CD4-positive, alpha-beta T cell treated with Interferon alpha-2 for 1 hour (primary cell): Measurements from ENCODE around the gene INAVA.

Source experiments
- DNase-seq, 2 donors: peaks; one replicate each; pipeline ENCODE4 v3.0.0-alpha.2; 2020 to 2022

Gene INAVA, protein sequence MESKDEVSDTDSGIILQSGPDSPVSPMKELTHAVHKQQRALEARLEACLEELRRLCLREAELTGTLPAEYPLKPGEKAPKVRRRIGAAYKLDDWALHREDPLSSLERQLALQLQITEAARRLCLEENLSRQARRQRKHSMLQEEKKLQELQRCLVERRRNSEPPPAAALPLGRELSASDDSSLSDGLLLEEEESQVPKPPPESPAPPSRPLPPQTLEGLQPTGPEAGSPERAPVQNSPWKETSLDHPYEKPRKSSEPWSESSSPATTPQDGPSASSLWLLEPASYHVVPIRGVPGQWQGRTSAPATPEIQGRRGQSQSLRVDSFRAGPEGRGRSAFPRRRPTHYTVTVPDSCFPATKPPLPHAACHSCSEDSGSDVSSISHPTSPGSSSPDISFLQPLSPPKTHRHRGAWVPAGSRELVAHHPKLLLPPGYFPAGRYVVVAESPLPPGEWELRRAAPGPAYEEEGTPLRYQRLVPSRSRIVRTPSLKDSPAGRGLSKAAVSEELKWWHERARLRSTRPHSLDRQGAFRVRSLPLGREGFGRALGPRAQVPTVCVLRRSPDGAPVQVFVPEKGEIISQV

DNA sequence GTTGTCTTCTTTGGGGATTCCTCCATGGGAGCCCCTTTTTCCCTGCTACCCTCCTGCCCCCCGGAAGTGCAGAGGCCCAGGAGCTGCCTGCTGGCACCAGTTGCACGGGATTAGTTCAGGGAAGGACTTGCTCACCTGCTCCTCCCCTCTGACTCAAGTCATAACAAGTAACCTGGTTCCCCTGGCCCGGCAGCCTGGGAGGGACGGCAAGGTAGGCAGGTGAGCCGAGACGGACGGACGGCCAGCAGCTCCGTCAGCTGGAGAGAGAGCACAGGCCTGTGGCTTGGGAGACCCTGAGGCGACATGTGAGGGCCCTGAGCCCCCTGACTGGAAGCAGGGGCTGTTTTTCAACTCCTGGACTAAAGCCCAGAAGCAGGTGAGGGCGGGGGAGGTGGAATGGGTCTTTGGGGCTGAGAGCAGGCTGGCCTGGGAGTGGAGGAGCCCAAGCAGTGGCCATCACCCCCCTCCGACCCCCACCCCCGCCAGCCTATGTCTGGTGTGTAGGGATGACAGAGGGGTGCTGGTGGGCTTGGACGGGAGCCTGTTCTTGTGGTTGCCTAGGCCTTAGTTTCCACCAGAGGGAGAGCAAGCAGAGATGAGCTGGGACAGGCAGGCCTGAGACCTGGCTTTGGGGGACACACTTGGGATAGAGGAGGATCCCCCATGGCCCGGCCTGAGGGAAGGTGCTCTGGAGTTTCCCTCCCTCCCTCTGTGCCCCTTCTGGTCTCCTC lies at the start of gene INAVA:
Gene INAVA, plus strand, starts transcription at position 189 of the 731 bp plus-strand sequence. CDS start 3,501 bp downstream, outside the sequence.
- DNase-seq = no peak

DNA sequence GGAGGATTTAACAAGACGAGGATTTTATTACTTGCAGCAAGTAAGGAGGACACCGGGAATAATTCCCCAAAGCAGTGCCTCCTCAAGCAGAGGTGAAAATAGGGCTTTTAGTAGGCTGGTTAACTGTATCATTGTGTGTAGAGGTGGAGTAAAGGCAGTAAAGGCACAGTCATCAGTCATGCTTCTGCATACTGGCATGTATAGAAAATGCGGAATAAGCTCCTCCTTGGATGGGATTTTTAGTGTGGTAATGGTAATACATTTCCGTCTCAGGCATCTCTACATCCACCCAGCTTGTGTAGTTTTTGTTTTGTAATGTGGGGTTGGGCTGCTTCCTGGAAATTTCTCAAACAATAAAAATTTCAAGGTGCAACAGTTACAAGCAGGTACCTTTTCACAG lies 49.3 kb upstream of the INAVA start:
- no peak for DNase-seq

DNA sequence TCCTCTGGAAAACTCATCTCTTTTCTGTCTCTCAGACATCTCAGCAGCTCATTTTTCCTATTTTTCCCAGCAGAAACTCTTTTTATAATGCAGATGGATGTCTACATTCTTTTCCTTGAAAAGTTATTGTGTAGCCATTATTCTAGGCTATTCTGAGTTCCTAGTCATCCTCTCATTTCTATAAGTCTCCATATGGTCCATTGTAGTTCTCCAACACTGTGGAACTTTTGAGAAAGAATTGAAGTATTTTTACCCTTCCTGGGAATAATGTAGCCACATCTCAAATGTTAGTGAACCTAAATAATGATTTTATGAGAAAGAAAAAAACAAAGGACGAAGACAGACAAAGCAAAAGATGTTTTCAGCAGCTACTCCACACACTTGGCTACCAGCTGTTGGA lies 48.3 kb upstream of the INAVA start:
- DNase-seq = no peak

DNA sequence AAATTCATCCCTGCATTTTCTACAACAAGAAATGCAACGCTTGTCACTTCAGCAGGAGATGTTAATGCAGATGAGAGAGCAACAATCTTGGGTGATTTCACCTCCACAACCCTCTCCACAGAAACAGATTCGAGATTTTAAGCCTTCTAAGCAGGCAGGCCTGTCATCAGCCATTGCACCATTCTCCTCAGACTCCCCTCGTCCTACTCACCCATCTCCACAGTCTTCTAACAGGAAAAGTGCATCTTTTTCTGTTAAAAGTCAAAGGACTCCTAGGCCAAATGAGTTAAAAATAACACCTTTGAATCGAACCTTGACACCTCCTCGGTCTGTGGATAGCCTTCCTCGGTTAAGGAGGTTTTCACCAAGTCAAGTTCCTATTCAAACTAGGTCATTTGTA lies 45.3 kb upstream of the INAVA start:
- DNase-seq = no peak

DNA sequence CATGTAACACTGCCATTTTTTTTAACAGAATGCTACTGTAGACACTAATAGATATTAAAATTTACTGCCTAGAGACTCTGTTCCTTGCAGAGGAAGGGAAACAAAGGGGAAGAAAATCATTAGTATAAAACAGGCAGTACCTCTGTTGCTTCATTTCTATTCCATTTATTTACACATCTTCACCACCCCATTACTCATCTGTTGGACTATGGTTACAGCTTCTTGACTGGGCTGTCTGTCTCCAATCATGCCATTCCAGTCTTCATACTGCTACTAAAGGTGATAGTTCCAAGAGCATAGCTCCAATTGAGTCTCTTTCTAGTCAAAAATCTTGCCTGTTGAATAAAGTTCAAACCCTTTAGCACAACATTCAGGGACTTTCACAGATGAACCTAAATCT lies 44.1 kb upstream of the INAVA start:
- no peak for DNase-seq

DNA sequence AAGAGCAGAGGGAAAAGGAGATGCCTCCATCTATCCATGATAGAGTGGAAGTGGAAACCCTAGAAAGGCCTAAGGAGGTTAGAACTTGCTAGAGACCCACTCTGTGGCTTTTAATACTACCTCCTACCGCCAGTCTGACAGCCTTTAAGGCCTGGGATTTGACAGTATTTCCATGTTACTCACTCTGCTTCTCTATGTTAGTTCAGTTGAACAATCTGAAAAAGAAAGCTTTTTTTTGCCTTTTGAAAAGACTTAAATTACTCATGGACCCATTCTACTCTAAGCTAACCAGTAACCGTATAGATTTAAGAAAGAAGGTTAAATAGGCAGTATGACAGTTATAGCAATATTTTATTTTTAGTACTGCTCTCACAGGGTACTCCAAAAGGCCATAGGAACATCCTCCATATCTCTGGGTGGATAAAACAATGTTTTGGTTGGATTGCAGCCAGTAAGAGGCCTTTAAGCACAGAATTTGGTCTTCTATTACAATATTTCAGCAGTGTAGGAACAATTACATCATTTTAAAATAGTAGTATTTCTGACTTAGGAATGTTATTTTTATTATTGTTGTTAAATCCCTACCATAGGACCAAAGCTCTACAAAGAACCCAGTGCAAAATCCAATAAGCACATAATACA lies 37.9 kb upstream of the INAVA start:
- DNase-seq = no peak

DNA sequence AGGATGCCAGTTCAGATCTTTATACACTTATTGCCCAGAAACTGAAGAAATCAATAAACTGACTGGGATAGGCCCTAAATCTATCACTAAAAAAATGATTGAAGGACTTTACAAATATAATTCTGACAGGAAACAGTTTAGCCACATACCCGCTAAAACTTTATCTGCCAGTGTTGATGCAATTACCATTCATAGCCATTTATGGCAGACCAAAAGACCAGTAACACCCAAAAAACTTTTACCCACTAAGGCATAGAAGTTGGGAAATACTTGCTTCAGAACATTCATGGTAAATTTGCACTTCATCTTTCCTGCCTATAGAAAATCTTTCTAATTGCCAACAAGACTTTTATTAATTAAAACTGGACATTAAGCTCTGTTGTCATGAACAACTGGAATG lies 36.9 kb upstream of the INAVA start:
- no peak for DNase-seq

DNA sequence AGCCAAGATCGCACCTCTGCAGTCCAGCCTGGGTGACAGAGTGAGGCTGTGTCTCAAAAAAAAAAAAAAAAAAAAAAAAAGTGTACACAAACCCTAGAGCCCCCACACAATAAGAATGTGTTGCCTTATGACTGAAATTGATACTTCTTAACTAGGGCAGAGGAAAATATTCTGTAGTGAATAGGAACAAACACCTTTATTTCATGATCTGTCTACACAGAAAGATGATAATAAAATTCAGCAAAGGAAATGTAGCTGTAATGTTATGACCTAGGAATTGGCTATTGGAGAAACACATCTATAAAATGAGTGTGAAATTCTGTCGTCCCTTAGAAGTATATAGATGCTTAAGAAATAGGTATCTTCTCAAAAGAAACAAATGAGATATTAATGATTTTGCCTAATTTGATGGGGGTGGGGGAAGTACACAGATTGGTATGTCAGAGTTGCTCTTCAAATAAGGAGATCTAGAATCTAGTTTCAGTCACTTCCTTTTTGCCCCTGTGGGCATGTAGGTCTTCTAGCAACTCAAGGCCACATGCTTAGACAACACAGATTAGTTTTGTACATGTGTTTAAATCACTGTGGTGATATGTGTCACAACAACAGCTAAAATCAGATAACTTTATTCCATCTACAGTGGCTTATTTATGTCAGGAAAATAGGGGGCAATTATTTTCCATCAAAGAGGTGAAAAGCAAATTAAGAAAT lies 32.6 kb upstream of the INAVA start:
- peak in 1 of 2 donors; percentile 58 for DNase-seq

DNA sequence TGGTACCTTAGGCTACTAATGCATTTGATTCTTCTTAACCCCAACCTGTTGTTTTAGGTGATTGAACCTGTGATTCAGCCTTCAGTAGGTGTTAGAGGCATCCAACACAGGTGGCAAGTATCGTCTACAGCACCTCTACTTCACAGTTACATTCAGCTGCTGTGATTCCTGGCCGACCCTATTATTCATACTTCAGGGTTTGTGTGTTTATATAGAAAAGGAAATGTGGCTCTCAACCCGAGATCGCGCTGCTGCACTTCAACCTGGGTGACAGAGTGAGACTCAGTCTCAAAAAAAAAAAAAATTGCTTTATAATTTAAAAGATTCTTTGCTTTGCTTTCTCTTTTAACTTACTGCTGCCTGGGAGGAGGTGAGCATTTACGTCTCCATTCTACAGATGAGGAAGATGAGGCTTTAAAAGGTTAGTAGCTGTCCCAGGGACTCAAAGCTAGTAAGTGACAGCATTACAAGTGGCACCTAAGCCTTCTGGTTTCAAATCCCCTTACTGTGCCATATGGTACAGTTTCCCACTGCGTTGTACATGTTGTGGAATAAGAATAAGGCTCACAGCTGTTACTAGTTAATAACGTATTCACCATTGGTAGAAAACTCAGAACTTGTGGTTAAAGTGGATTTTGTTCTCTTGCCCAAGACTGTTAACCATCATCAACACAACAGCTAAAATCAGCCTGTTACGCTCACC lies 31.8 kb upstream of the INAVA start:
- no peak for DNase-seq

DNA sequence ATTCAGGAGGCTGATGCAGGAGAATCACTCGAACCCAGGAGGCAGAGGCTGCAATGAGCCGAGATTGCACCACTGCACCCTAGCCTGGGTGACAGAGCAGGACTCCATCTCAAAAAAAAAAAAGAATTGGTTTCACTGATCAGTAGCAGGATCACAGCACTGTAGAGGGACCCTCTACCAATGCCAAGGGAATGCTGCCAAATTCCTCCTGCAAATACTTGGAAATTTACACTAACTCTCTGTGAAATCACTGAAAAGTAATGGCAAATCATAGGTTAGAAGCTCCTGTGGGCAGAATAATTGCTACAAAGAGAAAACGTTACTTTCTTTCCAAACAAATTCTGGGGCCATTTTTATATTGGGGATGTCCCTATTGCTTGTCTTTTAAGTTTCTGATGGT lies 28.6 kb upstream of the INAVA start:
- DNase-seq = no peak

DNA sequence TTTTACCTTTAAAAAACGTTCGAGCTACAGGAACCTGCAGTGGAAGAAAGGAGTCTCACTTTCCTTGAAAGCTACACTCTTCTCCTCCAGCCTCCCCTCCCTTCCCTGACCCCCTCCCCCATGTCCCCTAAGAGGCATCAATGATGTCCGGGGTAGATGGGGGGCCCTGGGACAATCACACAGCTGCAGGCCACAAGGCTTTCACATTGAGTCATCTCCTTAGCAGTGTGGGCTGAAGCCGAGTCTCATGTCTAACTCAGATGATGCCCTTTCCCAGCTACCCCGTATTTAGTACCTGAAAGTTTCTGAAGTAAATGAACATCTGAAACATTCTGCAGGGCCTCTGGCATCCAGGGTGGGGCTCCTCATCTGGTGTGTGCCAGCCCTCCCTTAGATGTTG lies 28.2 kb upstream of the INAVA start:
- DNase-seq = no peak

DNA sequence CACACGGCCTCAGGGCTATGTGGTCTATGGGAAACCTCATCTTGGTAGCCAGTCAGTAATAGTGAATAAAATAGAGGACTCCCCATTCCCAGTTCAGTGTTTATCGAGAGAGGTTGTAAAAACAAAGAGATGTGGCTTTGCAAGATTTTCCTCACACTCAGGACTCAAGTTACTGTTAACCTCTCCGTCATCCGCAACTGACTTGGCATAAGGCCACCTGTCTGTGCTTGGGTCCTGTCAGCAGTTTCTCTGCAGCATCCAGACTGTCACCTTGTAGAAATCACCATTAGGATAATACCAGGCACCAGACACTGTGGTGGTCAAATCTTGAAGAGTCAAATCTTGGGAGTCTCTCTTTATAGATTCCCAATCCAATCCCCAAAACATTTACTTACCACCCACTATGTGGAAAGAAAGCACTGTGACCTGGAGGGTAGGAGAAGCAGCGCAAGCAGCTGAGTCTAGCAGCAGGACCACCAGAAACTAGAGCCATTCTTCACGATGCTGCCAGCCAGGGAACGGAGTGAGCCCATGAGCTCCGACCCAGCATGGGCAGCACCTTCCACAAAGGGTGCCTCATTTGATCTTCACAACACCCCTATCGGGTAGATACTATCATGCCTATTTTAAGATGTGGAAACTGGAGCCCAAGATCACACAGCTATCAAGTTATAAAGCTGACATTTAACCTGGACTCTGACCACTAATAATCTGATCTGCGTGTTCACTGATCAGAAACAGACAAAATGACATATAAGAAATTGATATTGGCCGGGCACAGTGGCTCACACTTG lies 27.5 kb upstream of the INAVA start:
- DNase-seq = no peak

DNA sequence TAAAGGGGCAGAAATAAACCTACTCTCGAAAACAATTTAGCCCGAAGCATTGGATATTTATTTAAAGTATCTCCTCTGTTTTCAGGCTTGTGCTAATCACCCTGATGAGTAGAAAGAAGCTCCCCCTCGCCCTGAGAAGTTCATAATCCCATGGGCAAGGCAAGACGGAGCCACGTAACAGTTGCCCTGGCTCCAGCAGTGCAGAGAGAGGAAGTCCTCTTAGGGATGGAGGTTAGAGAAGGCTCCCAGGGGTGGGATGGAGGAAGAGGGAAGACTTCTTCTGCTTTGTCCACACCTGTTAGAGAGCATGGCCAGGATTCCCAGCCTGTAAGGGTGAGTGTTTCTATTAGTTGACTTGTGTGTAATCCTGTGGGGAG lies 25.3 kb upstream of the INAVA start:
- DNase-seq = no peak

DNA sequence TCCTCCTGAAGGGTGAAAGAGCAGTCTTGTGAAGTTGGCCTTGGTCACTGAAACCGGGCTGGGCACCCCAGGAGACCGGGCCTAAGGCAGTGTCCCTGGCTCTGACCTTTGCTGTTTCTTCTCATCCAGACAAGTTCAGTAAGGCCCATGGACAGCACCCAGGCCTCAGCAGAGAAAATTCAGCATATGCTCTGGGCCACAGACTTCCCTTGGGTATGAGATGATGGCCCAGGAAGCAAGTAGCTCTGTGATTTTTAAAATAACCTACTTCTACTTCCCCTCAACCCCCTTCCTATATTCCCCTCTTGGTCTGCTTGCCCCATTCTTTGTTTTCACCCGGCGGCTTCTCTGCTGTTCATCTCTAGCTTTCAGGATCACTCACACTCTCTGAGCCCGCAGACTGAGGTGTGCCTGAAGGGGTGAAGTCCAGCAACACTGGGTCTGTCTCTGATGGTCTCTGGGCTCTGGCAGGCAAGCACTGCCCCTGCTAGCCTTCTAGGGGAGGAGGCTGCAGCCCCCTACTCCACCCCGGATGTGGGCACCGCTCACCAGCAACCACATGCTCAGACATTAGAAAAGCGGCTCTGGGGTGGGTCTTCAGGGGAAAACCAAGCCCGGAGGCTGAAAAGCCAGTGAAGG lies 24.8 kb upstream of the INAVA start:
- peak in 1 of 2 donors; percentile 54 for DNase-seq

DNA sequence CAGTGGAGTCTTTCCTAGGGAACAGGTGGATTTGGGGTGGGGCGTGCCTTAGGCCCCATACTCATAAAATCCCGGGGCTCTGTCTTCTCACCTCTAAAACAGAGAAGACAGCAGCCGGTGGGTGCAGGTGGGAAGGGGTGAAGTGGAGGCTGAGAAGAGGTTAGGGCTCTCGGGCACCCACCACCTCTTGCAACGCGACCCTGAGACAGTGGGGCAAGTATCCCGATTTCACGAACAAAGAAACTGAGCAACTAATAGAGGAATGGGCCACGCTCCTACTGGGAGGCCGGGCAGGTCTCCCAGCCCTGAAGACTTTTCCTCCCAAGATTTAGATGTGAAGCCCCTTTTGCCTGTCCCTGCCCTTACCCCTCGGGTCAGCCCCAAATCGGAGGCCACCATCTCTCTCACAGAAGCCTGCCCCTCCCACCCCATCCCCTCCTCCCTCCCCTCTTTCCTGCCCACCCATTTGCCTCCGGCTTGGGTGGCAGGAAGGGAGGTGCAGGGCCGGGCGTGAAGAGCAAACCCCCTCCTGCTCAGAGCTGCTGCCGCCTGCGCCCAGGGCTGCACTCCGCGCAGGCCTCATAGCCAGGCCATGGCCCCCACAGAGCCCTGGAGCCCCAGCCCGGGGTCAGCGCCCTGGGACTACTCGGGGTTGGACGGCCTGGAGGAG lies 22.1 kb upstream of the INAVA start, which contains the start of gene GPR25:
Gene GPR25, plus strand, starts transcription at position 536 of the 670 bp plus-strand sequence. Its CDS starts 57 bp downstream, at position 593.
- DNase-seq = no peak

DNA sequence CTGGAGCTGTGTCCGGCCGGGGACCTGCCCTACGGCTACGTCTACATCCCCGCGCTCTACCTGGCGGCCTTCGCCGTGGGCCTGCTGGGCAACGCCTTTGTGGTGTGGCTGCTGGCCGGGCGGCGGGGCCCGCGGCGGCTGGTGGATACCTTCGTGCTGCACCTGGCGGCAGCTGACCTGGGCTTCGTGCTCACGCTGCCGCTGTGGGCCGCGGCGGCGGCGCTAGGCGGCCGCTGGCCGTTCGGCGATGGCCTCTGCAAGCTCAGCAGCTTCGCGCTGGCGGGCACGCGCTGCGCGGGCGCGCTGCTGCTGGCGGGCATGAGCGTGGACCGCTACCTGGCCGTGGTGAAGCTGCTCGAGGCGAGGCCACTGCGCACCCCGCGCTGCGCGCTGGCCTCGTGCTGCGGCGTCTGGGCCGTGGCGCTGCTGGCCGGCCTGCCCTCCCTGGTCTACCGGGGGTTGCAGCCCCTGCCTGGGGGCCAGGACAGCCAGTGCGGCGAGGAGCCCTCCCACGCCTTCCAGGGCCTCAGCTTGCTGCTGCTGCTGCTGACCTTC lies 21.5 kb upstream of the INAVA start:
- DNase-seq = no peak

DNA sequence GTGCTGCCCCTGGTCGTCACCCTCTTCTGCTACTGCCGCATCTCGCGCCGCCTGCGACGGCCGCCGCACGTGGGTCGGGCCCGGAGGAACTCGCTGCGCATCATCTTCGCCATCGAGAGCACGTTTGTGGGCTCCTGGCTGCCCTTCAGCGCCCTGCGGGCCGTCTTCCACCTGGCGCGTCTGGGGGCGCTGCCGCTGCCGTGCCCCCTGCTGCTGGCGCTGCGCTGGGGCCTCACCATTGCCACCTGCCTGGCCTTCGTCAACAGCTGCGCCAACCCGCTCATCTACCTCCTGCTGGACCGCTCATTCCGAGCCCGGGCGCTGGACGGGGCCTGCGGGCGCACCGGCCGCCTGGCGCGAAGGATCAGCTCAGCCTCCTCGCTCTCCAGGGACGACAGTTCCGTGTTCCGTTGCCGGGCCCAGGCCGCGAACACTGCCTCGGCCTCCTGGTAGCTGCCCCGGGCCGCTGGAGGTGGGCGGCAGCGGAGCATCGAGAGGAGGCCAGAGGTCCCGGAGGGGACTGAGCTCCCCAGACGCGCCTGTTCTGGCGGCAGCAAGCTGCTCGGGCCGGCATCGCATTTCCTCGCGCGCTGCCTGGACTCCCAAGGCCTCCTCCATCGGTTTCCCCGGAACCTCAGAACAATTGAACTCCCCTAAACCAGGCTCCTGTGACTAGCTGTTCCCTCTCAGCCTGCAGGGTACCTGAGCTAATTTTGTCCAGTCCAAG lies 20.9 kb upstream of the INAVA start:
- no peak for DNase-seq

DNA sequence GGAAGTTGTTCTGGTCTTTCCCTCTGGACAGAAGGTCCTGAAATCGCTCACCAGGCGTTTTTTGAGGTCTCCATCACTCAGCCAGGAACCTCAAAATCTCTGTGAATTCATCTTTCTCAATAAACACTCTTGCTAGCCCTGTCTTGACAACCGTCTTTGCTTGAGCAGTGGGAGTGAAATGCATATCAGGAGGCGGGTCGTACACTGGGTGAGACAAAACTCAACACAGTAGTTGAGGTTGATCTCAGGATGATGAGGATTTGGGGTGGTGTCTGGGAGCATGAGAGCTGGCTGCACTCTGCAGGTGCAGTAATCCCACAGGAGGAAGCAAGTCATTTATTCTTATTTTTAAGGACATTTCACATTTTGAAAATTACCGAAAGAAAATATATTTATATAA lies 20.0 kb upstream of the INAVA start:
- no peak for DNase-seq

DNA sequence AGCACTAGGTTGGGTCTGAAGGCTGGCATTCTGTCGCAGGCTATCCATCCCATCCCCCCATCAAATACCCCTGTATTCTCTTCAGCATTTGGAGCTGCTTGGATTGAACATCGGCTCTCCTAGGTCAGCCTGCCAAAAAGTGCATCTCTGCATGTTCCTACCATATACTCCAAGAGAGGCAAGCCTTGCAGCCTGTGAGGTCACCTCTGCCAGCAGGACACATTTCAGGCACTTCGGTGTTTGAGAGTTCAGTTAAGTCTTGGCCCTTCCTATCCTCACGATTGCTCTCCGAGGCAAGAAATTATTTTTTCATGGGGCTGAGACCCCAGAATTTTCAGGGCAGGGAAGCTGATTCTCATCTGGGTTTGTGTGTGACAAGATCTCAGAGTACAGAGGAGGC lies 19.3 kb upstream of the INAVA start:
- no peak for DNase-seq
